Esophagus muscularis mucosa (tissue), 3 donors: ENCODE results near the gene TAMALIN.

ENCODE experiments used
- CTCF ChIP-seq, 3 experiments: fragments of 200-600 bp in 2 of 3; fragments of 450-650 bp in 1 of 3; sonication (generic) in 2 of 3; IDR thresholded peaks; one replicate each; pipeline ENCODE4 v1.5.1; 2017 to 2019; ENCODE audit warnings: antibody characterized with exemption in 3 of 3, mild to moderate bottlenecking in 2 of 3, moderate library complexity in 1 of 3
- POLR2A ChIP-seq: fragments of 450-650 bp; IDR thresholded peaks from one replicate; pipeline ENCODE4 v1.6.1; 2017; ENCODE audit warnings: antibody characterized with exemption, moderate library complexity, mild to moderate bottlenecking, low read depth
- POLR2AphosphoS5 ChIP-seq, 2 donors: sonication (generic); formaldehyde crosslinking; IDR thresholded peaks; one replicate each; pipeline ENCODE4 v1.6.1; 2017; ENCODE audit warnings: antibody characterized with exemption in 2 of 2

DNA sequence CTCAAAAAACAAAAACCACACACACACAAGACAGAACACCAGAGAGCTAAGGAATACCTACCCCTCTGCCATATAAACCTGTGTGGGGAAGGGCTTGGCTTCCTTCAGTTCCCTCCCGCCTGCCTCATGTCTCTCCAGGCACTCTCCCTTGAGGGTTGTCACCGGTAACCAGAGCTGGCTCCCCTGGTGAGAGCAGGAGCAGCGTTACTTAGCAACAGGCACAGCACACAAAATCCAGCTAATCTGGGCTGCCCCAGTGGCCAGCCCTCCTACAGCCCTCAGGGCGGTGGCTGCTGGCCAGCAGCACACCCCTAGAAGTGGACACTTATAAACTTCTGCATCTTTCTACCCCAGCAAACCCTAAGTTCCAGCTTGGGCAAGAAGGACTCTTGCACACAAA lies 22.9 kb downstream of the TAMALIN start:
- peak in 1 of 2 donors; percentile 65 for TF ChIP-seq POLR2AphosphoS5 (IDR thresholded peaks at IDR 0.05)
- TF ChIP-seq CTCF (IDR thresholded peaks at IDR 0.05) = no peak
- TF ChIP-seq POLR2A = no peak
